Measurements from ENCODE around the gene CCDC85C.

CCDC85C gene

GRCh38 chr14:99467336-99468078 lies 136.5 kb downstream of the CCDC85C start:
- DNase-seq: no peak

- DNase-seq: no peak
Observed at GRCh38 chr14:99466758-99467157, 137.2 kb downstream of the CCDC85C start.

- DNase-seq: no peak
Observed at GRCh38 chr14:99465288-99465687, 138.7 kb downstream of the CCDC85C start.

GRCh38 chr14:99463974-99464373 lies 140.0 kb downstream of the CCDC85C start:
- no peak for DNase-seq

GRCh38 chr14:99462210-99462609 lies 141.8 kb downstream of the CCDC85C start:
- no peak for DNase-seq

- no peak for DNase-seq
Observed at GRCh38 chr14:99461411-99462085, 142.5 kb downstream of the CCDC85C start.

GRCh38 chr14:99460793-99461192 lies 143.2 kb downstream of the CCDC85C start:
- DNase-seq: no peak

GRCh38 chr14:99459481-99460100 lies 144.4 kb downstream of the CCDC85C start:
- DNase-seq: no peak

- no peak for DNase-seq
Observed at GRCh38 chr14:99454246-99454645, 149.8 kb downstream of the CCDC85C start.

- DNase-seq: no peak
Observed at GRCh38 chr14:99452968-99453367, 151.0 kb downstream of the CCDC85C start.

GRCh38 chr14:99451234-99451633 lies 152.8 kb downstream of the CCDC85C start:
- DNase-seq: no peak

GRCh38 chr14:99450266-99450665 lies 153.7 kb downstream of the CCDC85C start:
- no peak for DNase-seq
